IMR-90 (cell line): ENCODE results near the gene COG7. TPM values are rescaled to one million over a fixed set of nuclear protein-coding genes. Genes with fewer than 3 reads are reported as not detected.

ENCODE experiments used
- ATAC-seq: fragments of 200-7000 bp; cut with Tn5 transposase; 2 replicates; pipeline ENCODE4 v1.9.1; 2020; ENCODE audit warnings: low read depth, mild to moderate bottlenecking, moderate library complexity
- BruUV-seq: library from RNA; stranded (reverse); fragments of 400-500 nt; replicated peaks from 2 replicates; lab custom pipeline; 2021; lab: Mats Ljungman, UMichigan
- CTCF ChIA-PET: fragments of 300-600 bp; formaldehyde crosslinking; extraction: SDS; loops from one replicate; lab custom pipeline; 2021; ENCODE audit warnings: antibody characterized with exemption; lab: Yijun Ruan, JAX
- POLR2A ChIA-PET: fragments of 300-600 bp; sonication (Branson Sonifier 250); formaldehyde crosslinking; loops from one replicate; lab custom pipeline; 2022; ENCODE audit warnings: antibody characterized with exemption; ENCODE audit not compliant: unreplicated experiment; lab: Charles Lee
- DNase-seq: peaks from one replicate; pipeline ENCODE4 v3.0.0; 2013
- H2AFZ ChIP-seq: replicated peaks from 2 replicates; pipeline ENCODE3; 2013; ENCODE audit warnings: low read length, mild to moderate bottlenecking; ENCODE audit not compliant: poor library complexity
- H2AK5ac ChIP-seq: 2 replicates; pipeline ENCODE4 v1.6.1; 2013; ENCODE audit warnings: low read depth, low read length, inconsistent platforms
- H2AK9ac ChIP-seq: replicated peaks from 2 replicates; pipeline ENCODE3; 2013; ENCODE audit warnings: mild to moderate bottlenecking, low read depth, low read length, moderate library complexity; ENCODE audit not compliant: poor library complexity
- H2BK120ac ChIP-seq: 2 replicates; pipeline ENCODE4 v1.6.1; 2013; ENCODE audit warnings: low read depth, low read length, inconsistent platforms
- H2BK15ac ChIP-seq: 3 replicates; pipeline ENCODE4 v1.6.1; 2013; ENCODE audit warnings: low read depth, low read length, inconsistent platforms
- H2BK20ac ChIP-seq: 2 replicates; pipeline ENCODE4 v1.6.1; 2013; ENCODE audit warnings: low read depth, mild to moderate bottlenecking, inconsistent platforms, low read length, moderate library complexity
- H2BK5ac ChIP-seq: 2 replicates; pipeline ENCODE4 v1.6.1; 2013; ENCODE audit warnings: mild to moderate bottlenecking, low read depth, low read length, inconsistent platforms; ENCODE audit not compliant: poor library complexity, severe bottlenecking
- H3K14ac ChIP-seq: replicated peaks from 2 replicates; pipeline ENCODE4 v1.6.1; 2013; ENCODE audit warnings: low read depth, low read length, inconsistent platforms
- H3K18ac ChIP-seq: 2 replicates; pipeline ENCODE4 v1.6.1; 2013; ENCODE audit warnings: low read depth, low read length, control low read depth
- H3K23ac ChIP-seq: 2 replicates; pipeline ENCODE4 v1.6.1; 2013; ENCODE audit warnings: low read depth, low read length, inconsistent platforms
- H3K27ac ChIP-seq: 2 replicates; pipeline ENCODE4 v1.5.1; 2013; ENCODE audit warnings: mild to moderate bottlenecking, control low read depth, low read length; ENCODE audit not compliant: insufficient read depth
- H3K27me3 ChIP-seq: 2 replicates; pipeline ENCODE4 v1.6.1; 2013; ENCODE audit warnings: low read length; ENCODE audit not compliant: control insufficient read depth, insufficient read depth
- H3K36me3 ChIP-seq: 2 replicates; pipeline ENCODE4 v1.6.1; 2013; ENCODE audit warnings: low read length, mixed read lengths; ENCODE audit not compliant: control insufficient read depth, insufficient read depth
- H3K4ac ChIP-seq: 2 replicates; pipeline ENCODE4 v1.6.1; 2013; ENCODE audit warnings: low read depth, low read length, inconsistent platforms
- H3K4me1 ChIP-seq: 2 replicates; pipeline ENCODE4 v1.6.1; 2013; ENCODE audit warnings: low read length, mixed read lengths; ENCODE audit not compliant: control insufficient read depth, insufficient read depth
- H3K4me2 ChIP-seq: 2 replicates; pipeline ENCODE4 v1.6.1; 2013; ENCODE audit warnings: low read depth, mild to moderate bottlenecking, control low read depth, low read length, moderate library complexity
- H3K4me3 ChIP-seq: 2 replicates; pipeline ENCODE4 v1.5.1; 2013; ENCODE audit warnings: low read depth, mild to moderate bottlenecking, control low read depth, low read length, moderate library complexity; ENCODE audit not compliant: insufficient read depth
- H3K56ac ChIP-seq: 2 replicates; pipeline ENCODE4 v1.6.1; 2013; ENCODE audit warnings: low read length, inconsistent platforms; ENCODE audit not compliant: insufficient read depth; ENCODE audit errors: extremely low read depth
- H3K79me1 ChIP-seq, 2 experiments: 2 replicates each; pipeline ENCODE4 v1.6.1; 2013; ENCODE audit warnings: low read length in 2 of 2, inconsistent platforms in 1 of 2, low read depth in 1 of 2
- H3K9ac ChIP-seq: 2 replicates; pipeline ENCODE4 v1.6.1; 2013; ENCODE audit warnings: low read depth, low read length, control low read depth
- H3K9me1 ChIP-seq: 2 replicates; pipeline ENCODE4 v1.6.1; 2013; ENCODE audit warnings: low read length, inconsistent platforms; ENCODE audit not compliant: insufficient read depth
- H3K9me3 ChIP-seq: 2 replicates; pipeline ENCODE4 v1.6.1; 2013; ENCODE audit warnings: low read length; ENCODE audit not compliant: control insufficient read depth, insufficient read depth
- H4K20me1 ChIP-seq: 2 replicates; pipeline ENCODE4 v1.6.1; 2013; ENCODE audit warnings: low read length, inconsistent platforms; ENCODE audit not compliant: insufficient read depth
- H4K5ac ChIP-seq: 2 replicates; pipeline ENCODE4 v1.6.1; 2013; ENCODE audit warnings: mild to moderate bottlenecking, low read depth, low read length, control low read depth
- H4K8ac ChIP-seq, 2 experiments: 2 replicates each; pipeline ENCODE4 v1.6.1; 2013; ENCODE audit warnings: low read depth in 2 of 2, low read length in 2 of 2, control low read depth in 1 of 2, inconsistent platforms in 1 of 2
- H4K91ac ChIP-seq: 2 replicates; pipeline ENCODE4 v1.6.1; 2013; ENCODE audit warnings: low read depth, low read length, inconsistent platforms; ENCODE audit not compliant: insufficient read depth
- BHLHE40 ChIP-seq: fragments of 150-350 bp; IDR thresholded peaks from 2 replicates; pipeline ENCODE4 v1.6.1; 2016; ENCODE audit warnings: mild to moderate bottlenecking, low read depth, low read length
- CEBPB ChIP-seq: IDR thresholded peaks from 2 replicates; pipeline ENCODE4 v1.6.1; 2012; ENCODE audit warnings: low read depth, low read length, improper control_type of control experiment
- CHD1 ChIP-seq: IDR thresholded peaks from 2 replicates; pipeline ENCODE4 v1.6.1; 2012; ENCODE audit warnings: low read depth, low read length, improper control_type of control experiment
- CTCF ChIP-seq: conservative IDR thresholded peaks from 2 replicates; pipeline ENCODE4 v1.5.1; 2012; ENCODE audit warnings: mild to moderate bottlenecking, low read depth, low read length, improper control_type of control experiment
- FOS ChIP-seq: fragments of 150-350 bp; IDR thresholded peaks from 2 replicates; pipeline ENCODE4 v1.6.1; 2016; ENCODE audit warnings: low read depth, low read length
- MAFK ChIP-seq: IDR thresholded peaks from 2 replicates; pipeline ENCODE4 v1.6.1; 2012; ENCODE audit warnings: low read depth, low read length, improper control_type of control experiment
- MAZ ChIP-seq: IDR thresholded peaks from 2 replicates; pipeline ENCODE4 v1.6.1; 2012; ENCODE audit warnings: low read depth, mild to moderate bottlenecking, low read length, improper control_type of control experiment, moderate library complexity, borderline replicate concordance
- MXI1 ChIP-seq: IDR thresholded peaks from 2 replicates; pipeline ENCODE4 v1.6.1; 2012; ENCODE audit warnings: low read depth, mild to moderate bottlenecking, low read length, moderate library complexity, borderline replicate concordance
- NFE2L2 ChIP-seq: fragments of 150-350 bp; IDR thresholded peaks from 2 replicates; pipeline ENCODE4 v1.6.1; 2016; ENCODE audit warnings: low read depth, mild to moderate bottlenecking, low read length
- POLR2A ChIP-seq: IDR thresholded peaks from 2 replicates; pipeline ENCODE4 v1.6.1; 2012; ENCODE audit warnings: mild to moderate bottlenecking, low read depth, low read length
- RAD21 ChIP-seq: IDR thresholded peaks from 2 replicates; pipeline ENCODE4 v1.6.1; 2012; ENCODE audit warnings: low read length, improper control_type of control experiment
- RCOR1 ChIP-seq: IDR thresholded peaks from 2 replicates; pipeline ENCODE4 v1.6.1; 2012; ENCODE audit warnings: mild to moderate bottlenecking, low read length, improper control_type of control experiment; ENCODE audit not compliant: insufficient replicate concordance
- RFX5 ChIP-seq: IDR thresholded peaks from 2 replicates; pipeline ENCODE4 v1.8.0; 2012; ENCODE audit warnings: low read depth, mild to moderate bottlenecking, low read length, moderate library complexity
- SMC3 ChIP-seq: fragments of 150-350 bp; IDR thresholded peaks from 2 replicates; pipeline ENCODE4 v1.6.1; 2016; ENCODE audit warnings: low read depth, mild to moderate bottlenecking, antibody characterized with exemption, low read length, moderate library complexity
- USF2 ChIP-seq: fragments of 150-350 bp; IDR thresholded peaks from 2 replicates; pipeline ENCODE4 v1.6.1; 2017; ENCODE audit warnings: mild to moderate bottlenecking, antibody characterized with exemption, low read length, low read depth
- WGBS, 2 experiments: methylation state at CpG; one replicate each; pipeline versions ENCODE4 v1.1.5 to v1.1.7; 2013; ENCODE audit warnings: missing lambda C conversion rate in 2 of 2; ENCODE audit not compliant: insufficient read length in 1 of 2; ENCODE audit errors: extremely low coverage in 2 of 2; 5-methylcytosine and 5-hydroxymethylcytosine counted together
- dilution Hi-C: fragments of 300-500 bp; cut with HindIII; formaldehyde crosslinking; loops from one replicate; pipeline ENCODE4 v1.14.3; 2018; ENCODE audit warnings: low sequenced_read_pairs; ENCODE audit not compliant: unreplicated experiment
- in situ Hi-C: fragments of 300-500 bp; cut with MboI; formaldehyde crosslinking; loops from 3 replicates; pipeline ENCODE4 v1.14.3; 2019; ENCODE audit warnings: low sequenced_read_pairs, inconsistent platforms, mixed read lengths
- intact Hi-C: fragments of 100-400 bp; cut with micrococcal nuclease; formaldehyde crosslinking; loops from 2 replicates; pipeline ENCODE4 v1.10.0; 2022
- polyA plus RNA-seq, 3 experiments: library from polyadenylated mRNA; depleted of rRNA; stranded (reverse); fragments of >200 nt; gene quantifications; 2 replicates each; pipeline ENCODE4 v1.2.3, GENCODE V29; 2012; ENCODE audit warnings: low replicate concordance in 1 of 3
- total RNA-seq: library from RNA; depleted of rRNA; stranded (reverse); fragments of >200 nt; gene quantifications from 2 replicates; pipeline ENCODE4 v1.2.3, GENCODE V29; 2012
- TF ChIP-seq, protein P1 (sequence below): fragments of 150-350 bp; IDR thresholded peaks from 2 replicates; pipeline ENCODE4 v1.6.1; 2016; ENCODE audit warnings: low read depth, mild to moderate bottlenecking, low read length, moderate library complexity, borderline replicate concordance

COG7 gene
- total and polyA plus RNA-seq, 2 of the 4 experiments (the other 2 are of a cell fraction), result 28.5 to 43.7 TPM

DNA sequence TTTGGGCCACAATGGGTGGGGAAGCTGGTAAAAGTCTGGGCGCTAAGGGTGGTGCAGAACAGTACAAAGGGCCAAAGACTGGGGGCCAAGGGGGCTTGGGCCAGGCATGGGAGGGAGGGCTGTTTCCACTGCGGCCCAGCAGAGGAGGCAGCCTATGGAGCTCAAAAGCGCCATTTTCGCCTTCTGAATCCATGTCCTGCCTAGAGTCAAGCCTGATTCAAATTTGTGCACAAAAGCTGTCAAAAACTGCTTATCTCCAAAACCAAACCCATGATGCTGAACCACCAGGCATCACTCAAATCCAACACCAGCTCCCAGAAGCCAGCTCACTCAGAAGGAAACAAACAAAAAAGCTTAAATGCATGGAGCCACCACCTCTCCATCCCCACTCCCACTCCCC is 16.0 kb downstream of the COG7 start:
- Histone ChIP-seq H2BK15ac (no peak overlapping the region), H3K14ac (no peak overlapping the region), H3K4me2 (no peak overlapping the region), H3K36me3 (peaks cover 34% of the 10 kb centered on the region), H4K8ac (no peak overlapping the region), H2AK9ac (no peak overlapping the region), H2AFZ (no peak overlapping the region), H3K4ac (no peak overlapping the region), H3K56ac (no peak overlapping the region), H2BK5ac (no peak overlapping the region), H3K4me3 (no peak overlapping the region), H2BK120ac (no peak overlapping the region), H3K9me1 (no peaks in the 10 kb centered on the region), H3K27me3 (no peaks in the 10 kb centered on the region), H4K5ac (no peak overlapping the region), H3K9me3 (no peaks in the 10 kb centered on the region), H4K20me1 (peaks cover 10% of the 10 kb centered on the region; the same call in 1 of the 2 replicates), H3K23ac (no peak overlapping the region), H3K9ac (no peak overlapping the region), H4K91ac (no peak overlapping the region), H3K4me1 (no peaks in the 10 kb centered on the region), H2BK20ac (no peak overlapping the region), H3K27ac (no peak overlapping the region), H2AK5ac (no peak overlapping the region), H3K18ac (no peak overlapping the region), H3K79me1 (peaks cover 0 to 10% of the 10 kb centered on the region in 2 experiments; a peak in 1 of 4 replicates)
- no peak for TF ChIP-seq MAZ
- no peak for TF ChIP-seq CEBPB
- no peak for TF ChIP-seq BHLHE40
- no peak for TF ChIP-seq CTCF
- TF ChIP-seq RAD21, result no peak
- TF ChIP-seq CHD1, result no peak
- TF ChIP-seq NFE2L2, result no peak
- TF ChIP-seq MAFK, result no peak
- no peak for TF ChIP-seq SMC3
- TF ChIP-seq, protein P1, sequence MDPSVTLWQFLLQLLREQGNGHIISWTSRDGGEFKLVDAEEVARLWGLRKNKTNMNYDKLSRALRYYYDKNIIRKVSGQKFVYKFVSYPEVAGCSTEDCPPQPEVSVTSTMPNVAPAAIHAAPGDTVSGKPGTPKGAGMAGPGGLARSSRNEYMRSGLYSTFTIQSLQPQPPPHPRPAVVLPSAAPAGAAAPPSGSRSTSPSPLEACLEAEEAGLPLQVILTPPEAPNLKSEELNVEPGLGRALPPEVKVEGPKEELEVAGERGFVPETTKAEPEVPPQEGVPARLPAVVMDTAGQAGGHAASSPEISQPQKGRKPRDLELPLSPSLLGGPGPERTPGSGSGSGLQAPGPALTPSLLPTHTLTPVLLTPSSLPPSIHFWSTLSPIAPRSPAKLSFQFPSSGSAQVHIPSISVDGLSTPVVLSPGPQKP, result no peak
- TF ChIP-seq RFX5, result no peak
- no peak for TF ChIP-seq MXI1
- TF ChIP-seq POLR2A, result no peak
- TF ChIP-seq USF2, result no peak
- TF ChIP-seq RCOR1, result no peak
- no peak for TF ChIP-seq FOS
- DNase-seq (no peak), ATAC-seq (no peak)
- intact Hi-C loops, result no loop called here
- POLR2A ChIA-PET, result no interaction called here
- CTCF ChIA-PET, result no interaction called here
- no TSS peak for BruUV-seq
- dilution Hi-C loops, result no loop called here
- WGBS, 2 experiments, result 100% methylated on average over 1 of the region's 4 CpGs; no CpG with 5 or more reads in 1 of the 2 experiments
- in situ Hi-C loops, result loop anchor here (10.0 kb wide), 2 partner anchors 252 to 542 kb away; partner anchors contain the start of gene SCNN1G
